Glomerular endothelial cell (primary cell): ENCODE results near the gene PIP5K1B. TPM values are rescaled to one million over a fixed set of nuclear protein-coding genes. Genes with fewer than 3 reads are reported as not detected.
A peak's percentile ranks its signal among the peaks of the same experiment; 100 is the strongest.
"Not testable (repeated sequence)": the region's sequence is repeated elsewhere in the genome, so short reads cannot be mapped to it uniquely, and the experiment has no call there.

Experiments
- DNase-seq: peaks from one replicate; pipeline ENCODE4 v3.0.0-alpha.2; 2011; ENCODE audit warnings: low read depth, low spot score; ENCODE audit errors: extremely low read depth
- total RNA-seq: library from RNA; depleted of rRNA; stranded (reverse); fragments of >200 nt; gene quantifications from 2 replicates; pipeline ENCODE4 v1.2.3, GENCODE V29; 2015

PIP5K1B gene
- total RNA-seq, 1 donor from 2014 or later = 0.23 TPM

- no peak for DNase-seq
These were observed 273.0 kb downstream of the PIP5K1B start for GRCh38 chr9:68978066-68978465.

GRCh38 chr9:68978501-68978900, 273.5 kb downstream of the PIP5K1B start:
- DNase-seq = no peak

- no peak for DNase-seq
These were observed 274.7 kb downstream of the PIP5K1B start for GRCh38 chr9:68979538-68980314.

GRCh38 chr9:68980341-68980914, 275.4 kb downstream of the PIP5K1B start:
- no peak for DNase-seq

GRCh38 chr9:68981789-68982188, 276.7 kb downstream of the PIP5K1B start:
- DNase-seq = no peak

- no peak for DNase-seq
These were observed 278.0 kb downstream of the PIP5K1B start for GRCh38 chr9:68983008-68983411.

- no peak for DNase-seq
These were observed 278.7 kb downstream of the PIP5K1B start for GRCh38 chr9:68983522-68984424.

GRCh38 chr9:68986949-68987348, 281.9 kb downstream of the PIP5K1B start:
- DNase-seq = not testable (repeated sequence)

- DNase-seq = no peak
These were observed 286.4 kb downstream of the PIP5K1B start for GRCh38 chr9:68991457-68991856.

GRCh38 chr9:68995776-68996175, 290.7 kb downstream of the PIP5K1B start:
- DNase-seq = no peak

GRCh38 chr9:68996462-68996861, 291.4 kb downstream of the PIP5K1B start:
- no peak for DNase-seq

- DNase-seq = no peak
These were observed 292.6 kb downstream of the PIP5K1B start for GRCh38 chr9:68997666-68998065.

GRCh38 chr9:68998385-68998784, 293.3 kb downstream of the PIP5K1B start:
- no peak for DNase-seq

GRCh38 chr9:68998812-68999211, 293.8 kb downstream of the PIP5K1B start:
- no peak for DNase-seq

GRCh38 chr9:68999393-69000105, 294.5 kb downstream of the PIP5K1B start:
- DNase-seq = peak; percentile 27

GRCh38 chr9:69001921-69002320, 296.9 kb downstream of the PIP5K1B start:
- DNase-seq = no peak

- DNase-seq = no peak
These were observed 298.0 kb downstream of the PIP5K1B start for GRCh38 chr9:69003051-69003450.

GRCh38 chr9:69004836-69005235, 299.8 kb downstream of the PIP5K1B start:
- DNase-seq = no peak

GRCh38 chr9:69009708-69010107, 304.7 kb downstream of the PIP5K1B start:
- no peak for DNase-seq

GRCh38 chr9:69012696-69013381, 307.8 kb downstream of the PIP5K1B start:
- DNase-seq = no peak
